Astrocyte (in vitro differentiated cells and primary cell): ENCODE measurements around the gene PGM2L1. TPM values are rescaled to one million over a fixed set of nuclear protein-coding genes. Genes with fewer than 3 reads are reported as not detected.

Experiments used
- DNase-seq: peaks from one replicate; pipeline ENCODE4 v3.0.0-alpha.2; 2010; ENCODE audit warnings: low read depth
- FAIRE-seq: peaks from 2 replicates; lab custom pipeline; 2011; peaks lifted over from hg19 to GRCh38; lab: Jason Lieb, UNC
- H2AFZ ChIP-seq: 2 replicates; pipeline ENCODE4 v1.6.0; 2012; ENCODE audit warnings: low read depth, low read length, inconsistent platforms
- H3K27ac ChIP-seq: 2 replicates; pipeline ENCODE4 v1.5.1; 2011; ENCODE audit warnings: low read depth, low read length, inconsistent platforms
- H3K27me3 ChIP-seq: 2 replicates; pipeline ENCODE4 v1.6.0; 2011; ENCODE audit warnings: low read length, inconsistent platforms; ENCODE audit not compliant: insufficient read depth
- H3K36me3 ChIP-seq: 2 replicates; pipeline ENCODE4 v1.5.1; 2011; ENCODE audit warnings: low read length, inconsistent platforms; ENCODE audit not compliant: insufficient read depth
- H3K4me1 ChIP-seq: 2 replicates; pipeline ENCODE4 v1.5.1; 2011; ENCODE audit warnings: low read length, inconsistent platforms; ENCODE audit not compliant: insufficient read depth
- H3K4me2 ChIP-seq: 2 replicates; pipeline ENCODE4 v1.6.0; 2012; ENCODE audit warnings: low read length, inconsistent platforms
- H3K4me3 ChIP-seq: 2 replicates; pipeline ENCODE4 v1.5.1; 2011; ENCODE audit warnings: low read depth, mild to moderate bottlenecking, low read length, inconsistent platforms; ENCODE audit not compliant: insufficient read depth
- H3K79me2 ChIP-seq: 2 replicates; pipeline ENCODE4 v1.6.0; 2012; ENCODE audit warnings: mild to moderate bottlenecking, low read length, inconsistent platforms; ENCODE audit not compliant: insufficient read depth
- H3K9ac ChIP-seq: 2 replicates; pipeline ENCODE4 v1.6.0; 2012; ENCODE audit warnings: mild to moderate bottlenecking, low read length, inconsistent platforms
- H3K9me3 ChIP-seq: 2 replicates; pipeline ENCODE4 v1.5.1; 2012; ENCODE audit warnings: low read depth, mild to moderate bottlenecking, low read length, inconsistent platforms; ENCODE audit not compliant: insufficient read depth
- H4K20me1 ChIP-seq: 2 replicates; pipeline ENCODE4 v1.6.0; 2012; ENCODE audit warnings: low read length, inconsistent platforms; ENCODE audit not compliant: insufficient read depth
- H3K27ac Mint-ChIP-seq: one replicate; pipeline ENCODE4 v1.8.0; 2021; ENCODE audit warnings: mild to moderate bottlenecking, mixed read lengths; ENCODE audit not compliant: unreplicated experiment
- H3K27me3 Mint-ChIP-seq: one replicate; pipeline ENCODE4 v1.8.0; 2021; ENCODE audit warnings: low read depth, mixed read lengths; ENCODE audit not compliant: unreplicated experiment
- H3K36me3 Mint-ChIP-seq: one replicate; pipeline ENCODE4 v1.8.0; 2021; ENCODE audit warnings: low read depth, mixed read lengths; ENCODE audit not compliant: unreplicated experiment
- H3K4me1 Mint-ChIP-seq: one replicate; pipeline ENCODE4 v1.8.0; 2021; ENCODE audit warnings: low read depth, mixed read lengths; ENCODE audit not compliant: unreplicated experiment
- H3K4me3 Mint-ChIP-seq: one replicate; pipeline ENCODE4 v1.8.0; 2021; ENCODE audit warnings: mild to moderate bottlenecking, moderate library complexity, mixed read lengths; ENCODE audit not compliant: unreplicated experiment
- H3K9me3 Mint-ChIP-seq: one replicate; pipeline ENCODE4 v1.8.0; 2021; ENCODE audit warnings: mild to moderate bottlenecking, mixed read lengths; ENCODE audit not compliant: unreplicated experiment
- EZH2 ChIP-seq: IDR thresholded peaks from 2 replicates; pipeline ENCODE4 v1.6.1; 2012; ENCODE audit warnings: mild to moderate bottlenecking, low read length, inconsistent platforms; ENCODE audit not compliant: insufficient read depth
- total RNA-seq: library from RNA; stranded (reverse); gene quantifications from 2 replicates; pipeline ENCODE4 v1.2.1, GENCODE V29; 2021
- TF ChIP-seq, protein P1 (sequence below): IDR thresholded peaks from 2 replicates; pipeline ENCODE4 v1.5.1; 2011; ENCODE audit warnings: low read depth, mild to moderate bottlenecking, inconsistent platforms, low read length, moderate library complexity; ENCODE audit not compliant: insufficient read depth

The PGM2L1 gene
- total RNA-seq, 1 donor from 2014 or later: 43.6 TPM

DNA sequence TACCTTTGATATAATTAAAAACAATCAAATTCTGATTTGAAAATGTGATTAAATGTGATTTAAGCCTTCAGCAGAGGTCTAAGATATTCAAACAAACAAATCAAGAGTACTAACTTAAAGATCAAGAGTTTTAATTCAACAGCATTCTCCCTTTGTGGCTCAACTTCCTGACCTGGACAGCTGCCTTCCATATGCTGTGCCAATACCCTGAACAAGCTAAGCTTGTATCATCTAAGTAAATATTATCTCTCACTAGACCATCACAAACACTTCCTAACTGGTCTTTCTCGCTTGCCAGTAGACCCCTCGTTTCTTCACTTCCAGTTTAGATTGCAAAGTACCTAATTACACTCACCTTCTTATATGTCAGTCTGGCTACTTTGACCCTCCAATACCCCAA is 50.9 kb downstream of the PGM2L1 start:
- Histone ChIP-seq H3K36me3 (peaks cover 4% of the 10 kb centered on the region), H3K4me2 (no peak overlapping the region), H3K4me1 (no peaks in the 10 kb centered on the region), H3K79me2 (no peaks in the 10 kb centered on the region), H3K27ac (no peak overlapping the region), H3K9ac (no peak overlapping the region), H3K4me3 (no peak overlapping the region), H4K20me1 (no peaks in the 10 kb centered on the region), H3K9me3 (no peaks in the 10 kb centered on the region), H2AFZ (no peak overlapping the region), H3K27me3 (no peaks in the 10 kb centered on the region)
- Mint-ChIP-seq H3K27me3 (no peaks in the 10 kb centered on the region), H3K9me3 (no peaks in the 10 kb centered on the region), H3K27ac (no peak overlapping the region), H3K4me1 (no peaks in the 10 kb centered on the region), H3K36me3 (peaks cover 13% of the 10 kb centered on the region), H3K4me3 (no peak overlapping the region)
- FAIRE-seq (no peak), DNase-seq (no peak)
- TF ChIP-seq EZH2: no peak
- TF ChIP-seq, protein P1, sequence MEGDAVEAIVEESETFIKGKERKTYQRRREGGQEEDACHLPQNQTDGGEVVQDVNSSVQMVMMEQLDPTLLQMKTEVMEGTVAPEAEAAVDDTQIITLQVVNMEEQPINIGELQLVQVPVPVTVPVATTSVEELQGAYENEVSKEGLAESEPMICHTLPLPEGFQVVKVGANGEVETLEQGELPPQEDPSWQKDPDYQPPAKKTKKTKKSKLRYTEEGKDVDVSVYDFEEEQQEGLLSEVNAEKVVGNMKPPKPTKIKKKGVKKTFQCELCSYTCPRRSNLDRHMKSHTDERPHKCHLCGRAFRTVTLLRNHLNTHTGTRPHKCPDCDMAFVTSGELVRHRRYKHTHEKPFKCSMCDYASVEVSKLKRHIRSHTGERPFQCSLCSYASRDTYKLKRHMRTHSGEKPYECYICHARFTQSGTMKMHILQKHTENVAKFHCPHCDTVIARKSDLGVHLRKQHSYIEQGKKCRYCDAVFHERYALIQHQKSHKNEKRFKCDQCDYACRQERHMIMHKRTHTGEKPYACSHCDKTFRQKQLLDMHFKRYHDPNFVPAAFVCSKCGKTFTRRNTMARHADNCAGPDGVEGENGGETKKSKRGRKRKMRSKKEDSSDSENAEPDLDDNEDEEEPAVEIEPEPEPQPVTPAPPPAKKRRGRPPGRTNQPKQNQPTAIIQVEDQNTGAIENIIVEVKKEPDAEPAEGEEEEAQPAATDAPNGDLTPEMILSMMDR: no peak

DNA sequence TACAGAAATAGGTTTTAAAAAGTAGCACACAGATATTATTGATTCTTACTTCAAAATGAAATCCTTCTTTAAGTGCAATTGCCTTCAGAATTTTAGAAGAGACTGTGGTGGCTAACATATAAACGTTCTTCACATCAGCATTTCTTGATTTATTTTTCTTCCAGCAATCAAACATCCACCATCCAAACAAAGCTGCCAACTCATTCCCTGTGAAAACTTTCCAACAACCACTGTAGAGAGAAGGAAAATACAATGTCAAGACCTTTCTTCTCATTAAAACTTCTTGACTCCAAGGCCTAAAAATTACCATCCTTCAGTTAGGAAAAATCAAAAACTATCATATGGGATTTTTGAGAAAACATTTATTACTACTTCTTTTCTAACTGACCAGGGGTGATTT is 52.8 kb downstream of the PGM2L1 start:
- no peaks in the 10 kb centered on the region for H3K4me1 ChIP-seq
- H3K4me3 ChIP-seq: no peak overlapping the region
- no peaks in the 10 kb centered on the region for H3K27me3 ChIP-seq
- H3K79me2 ChIP-seq: no peaks in the 10 kb centered on the region
- H3K9me3 ChIP-seq: no peaks in the 10 kb centered on the region
- no peak for TF ChIP-seq EZH2
- TF ChIP-seq, protein P1: no peak
- no peak overlapping the region for H3K9ac ChIP-seq
- no peak for FAIRE-seq
- no peaks in the 10 kb centered on the region for H4K20me1 ChIP-seq
- no peak overlapping the region for H3K4me2 ChIP-seq
- no peak overlapping the region for H3K27ac ChIP-seq
- Mint-ChIP-seq H3K4me3 (no peak overlapping the region), H3K27ac (no peak overlapping the region), H3K36me3 (peaks cover 13% of the 10 kb centered on the region), H3K9me3 (no peaks in the 10 kb centered on the region), H3K27me3 (no peaks in the 10 kb centered on the region), H3K4me1 (no peaks in the 10 kb centered on the region)
- no peak for DNase-seq
- H3K36me3 ChIP-seq: peaks cover 6% of the 10 kb centered on the region
- H2AFZ ChIP-seq: no peak overlapping the region

DNA sequence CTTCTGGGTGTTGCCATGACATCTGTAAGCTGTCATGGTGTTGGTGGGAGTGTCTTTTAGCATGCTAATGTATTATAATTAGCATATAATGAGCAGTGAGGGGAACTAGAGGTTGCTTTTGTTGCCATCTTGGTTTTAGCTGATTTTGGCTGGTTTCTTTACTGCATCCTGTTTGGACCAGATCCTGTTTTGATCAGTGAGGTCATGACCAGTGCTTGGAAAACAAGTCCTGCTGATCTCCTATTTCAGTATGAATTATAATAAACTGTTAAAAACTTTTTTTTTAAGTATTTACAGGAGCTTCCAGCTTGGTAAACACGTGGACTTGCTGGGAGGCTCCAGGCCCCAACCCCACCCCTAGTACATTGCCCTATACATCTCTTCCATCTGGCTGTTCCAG is 56.3 kb downstream of the PGM2L1 start:
- Histone ChIP-seq H3K4me2 (no peak overlapping the region), H4K20me1 (no peaks in the 10 kb centered on the region), H3K9ac (no peak overlapping the region), H3K4me3 (no peak overlapping the region), H3K4me1 (no peaks in the 10 kb centered on the region), H3K27ac (no peak overlapping the region), H3K27me3 (no peaks in the 10 kb centered on the region), H3K36me3 (peaks cover 12% of the 10 kb centered on the region), H2AFZ (no peak overlapping the region), H3K9me3 (no peaks in the 10 kb centered on the region), H3K79me2 (no peaks in the 10 kb centered on the region)
- no peak for TF ChIP-seq EZH2
- TF ChIP-seq, protein P1: no peak
- FAIRE-seq: no peak
- Mint-ChIP-seq H3K36me3 (peaks cover 14% of the 10 kb centered on the region), H3K4me1 (no peaks in the 10 kb centered on the region), H3K27me3 (no peaks in the 10 kb centered on the region), H3K4me3 (no peak overlapping the region), H3K27ac (no peak overlapping the region), H3K9me3 (no peaks in the 10 kb centered on the region)
- no peak for DNase-seq
